NAMALWA (cell line): ENCODE results near the gene PTGDS.
"Not testable (repeated sequence)": the region's sequence is repeated elsewhere in the genome, so short reads cannot be mapped to it uniquely, and the experiment has no call there.

Source experiments
- DNase-seq: peaks from one replicate; pipeline ENCODE4 v3.0.0-alpha.2; 2015; ENCODE audit warnings: low spot score

The PTGDS gene

DNA sequence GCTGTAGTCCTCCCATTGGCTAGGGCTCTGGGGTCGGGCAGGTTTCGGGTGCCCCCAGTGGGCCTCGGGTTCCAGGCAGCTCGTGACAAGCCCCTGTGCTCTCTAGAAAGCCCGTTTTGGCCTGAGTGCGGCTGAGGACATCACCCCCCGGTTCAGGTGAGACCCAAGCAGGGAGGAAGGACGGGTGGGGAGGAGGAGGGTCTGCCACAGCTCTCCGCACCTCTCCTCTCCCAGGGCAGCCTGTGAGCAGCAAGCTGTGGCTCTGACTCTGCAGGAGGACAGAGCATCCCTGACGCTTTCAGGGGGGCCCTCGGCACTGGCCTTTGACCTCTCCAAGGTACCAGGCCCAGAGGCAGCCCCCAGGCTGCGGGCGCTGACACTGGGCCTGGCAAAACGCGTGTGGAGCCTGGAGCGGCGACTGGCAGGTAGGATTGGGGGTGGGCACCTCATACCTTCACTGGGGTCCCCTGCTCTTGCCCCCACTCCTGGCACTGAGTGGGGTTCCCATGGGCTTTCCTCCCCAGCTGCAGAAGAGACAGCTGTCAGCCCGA is 15.6 kb downstream of the PTGDS start:
- no peak for DNase-seq

DNA sequence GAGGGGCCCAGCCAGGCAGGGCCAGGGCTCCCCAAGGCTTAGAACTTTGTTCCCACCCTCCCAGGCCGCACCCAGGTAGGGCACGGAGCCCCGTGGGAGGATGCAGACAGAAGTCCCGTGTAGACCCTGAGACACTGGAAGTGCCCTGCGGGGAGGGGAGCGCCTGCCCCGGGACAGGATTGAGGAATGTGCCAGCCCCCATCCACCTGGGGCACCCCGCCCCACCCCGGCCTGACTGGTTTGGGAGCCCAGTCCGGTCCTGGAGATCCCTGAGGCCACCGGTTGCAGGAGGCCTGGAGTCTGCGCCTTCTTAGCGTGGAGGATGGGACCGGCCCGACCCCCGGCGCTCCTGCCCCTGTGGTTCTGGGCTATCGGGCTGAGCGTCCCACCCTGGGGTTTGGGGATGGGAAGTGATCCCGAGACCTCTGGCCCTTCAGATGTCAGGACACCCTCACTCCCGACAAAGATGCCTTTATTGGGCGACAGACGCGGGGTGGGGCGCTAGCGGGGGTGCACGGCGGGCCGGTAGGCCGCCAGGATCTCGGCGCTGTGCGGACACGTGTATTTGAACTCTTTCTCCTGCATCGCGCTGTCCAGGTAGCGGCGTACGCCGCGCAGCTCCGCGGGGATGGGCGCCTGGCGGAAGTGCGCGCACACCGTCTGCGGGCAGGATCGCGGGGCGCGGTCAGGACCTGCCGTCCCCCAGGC is 17.0 kb downstream of the PTGDS start:
- DNase-seq, result no peak

DNA sequence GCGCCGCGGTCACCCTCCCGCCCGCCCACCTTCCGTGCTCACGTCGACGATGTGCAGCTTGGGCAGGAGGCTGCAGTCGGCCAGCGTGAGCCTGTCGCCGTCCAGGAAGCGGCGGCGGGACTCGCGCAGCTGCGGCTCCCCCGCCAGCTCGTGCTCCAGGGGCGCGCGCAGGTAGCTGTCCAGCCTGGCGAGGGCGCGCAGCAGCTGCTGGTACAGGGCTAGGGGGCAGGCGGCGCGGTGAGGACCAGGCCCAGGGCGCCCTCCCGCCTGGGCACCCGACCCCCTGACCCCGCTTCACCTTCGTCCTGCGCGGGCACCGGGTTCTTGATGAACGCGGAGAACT is 17.6 kb downstream of the PTGDS start:
- no peak for DNase-seq

DNA sequence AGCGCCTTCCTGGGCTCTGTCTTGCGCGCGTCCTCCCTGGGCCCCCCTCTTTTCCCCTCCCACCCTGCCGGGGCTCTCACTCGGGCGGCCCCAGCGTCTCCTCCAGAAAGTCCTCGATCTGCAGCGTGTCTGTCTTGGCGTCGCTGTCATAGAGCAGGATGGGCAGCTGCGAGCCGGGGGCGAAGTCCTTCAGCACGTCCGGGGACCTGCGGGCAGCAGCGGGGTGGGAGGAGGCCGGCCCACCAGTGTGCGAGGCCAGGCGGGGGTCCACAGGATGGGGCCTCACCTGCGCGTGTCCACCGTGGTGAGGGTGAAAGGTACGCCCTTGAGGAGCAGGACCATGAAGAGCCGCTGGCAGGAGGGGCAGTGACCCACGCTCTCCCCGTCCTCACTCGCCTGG is 18.1 kb downstream of the PTGDS start:
- DNase-seq, result no peak

DNA sequence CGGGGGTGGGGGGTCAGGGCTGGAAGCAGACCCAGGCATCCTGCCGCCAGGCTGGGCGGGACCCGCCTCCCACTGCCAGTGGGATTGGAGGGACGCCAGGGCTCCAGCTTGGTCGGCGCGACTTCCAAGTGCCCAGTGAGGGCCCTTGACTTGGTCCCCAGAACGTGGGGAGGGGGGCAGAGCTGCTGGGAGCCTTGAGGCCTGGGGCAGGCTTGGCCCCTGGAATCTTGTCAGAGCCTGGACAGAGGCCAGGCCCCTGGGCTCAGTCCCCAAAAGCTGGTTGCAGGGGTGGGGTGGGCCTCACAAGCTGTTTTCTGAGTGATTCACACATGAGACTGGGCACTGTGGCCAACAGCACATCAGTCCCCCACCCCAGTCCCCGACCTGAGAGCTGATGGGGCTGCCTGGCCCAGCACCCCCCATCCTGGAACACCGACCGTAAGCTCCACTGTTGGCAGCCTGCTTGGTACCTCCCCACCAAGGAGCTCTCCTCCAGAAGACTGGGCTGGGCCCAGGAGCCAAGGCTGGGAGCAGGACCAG is 18.5 kb downstream of the PTGDS start:
- no peak for DNase-seq

DNA sequence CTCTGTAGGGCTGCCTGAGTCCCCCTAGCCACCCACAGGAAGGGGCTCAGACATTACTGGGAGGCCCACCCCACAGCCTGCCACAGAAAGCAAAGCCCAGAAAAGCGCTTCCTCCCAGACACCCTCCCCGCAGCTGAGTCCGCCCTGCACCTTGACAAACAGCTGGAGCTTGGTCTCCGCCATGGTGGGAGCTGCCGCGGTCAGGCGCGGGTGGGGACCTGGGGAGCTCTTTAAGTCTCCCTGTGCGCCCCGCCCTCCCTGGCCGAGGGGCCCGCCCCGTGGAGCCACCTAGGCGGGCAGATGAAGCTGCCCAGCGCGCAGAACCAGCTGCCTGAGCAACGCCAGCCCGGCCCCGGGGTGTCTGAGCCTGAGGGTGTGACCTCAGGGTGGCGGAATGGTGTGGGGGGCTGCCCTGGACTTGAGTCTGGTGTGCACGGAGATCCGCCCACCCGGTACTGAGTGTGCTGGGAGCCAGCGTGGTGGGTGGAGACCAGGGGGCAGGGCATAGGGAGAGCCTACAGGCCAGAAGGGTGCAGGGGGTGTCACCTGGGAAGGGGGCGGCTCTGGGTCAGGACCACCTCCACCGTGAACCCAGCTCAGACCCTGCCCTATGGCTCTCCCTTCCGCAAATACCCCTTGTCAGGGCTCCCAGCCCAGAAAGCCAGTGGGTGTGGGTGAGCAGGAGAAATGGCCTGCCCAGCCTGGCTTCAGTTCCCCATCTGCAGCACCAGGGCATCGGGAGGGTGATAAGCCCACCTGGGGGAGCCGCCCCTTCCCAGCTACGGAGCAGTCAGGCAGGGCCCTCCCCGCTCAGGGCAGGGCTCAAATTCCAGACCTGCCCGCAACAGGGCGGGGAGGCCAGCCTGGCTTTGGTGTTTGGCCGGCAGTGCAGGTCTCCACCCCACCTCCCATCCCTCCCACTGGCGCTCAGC is 19.3 kb downstream of the PTGDS start, which contains the start of gene CLIC3:
Gene CLIC3, minus strand, starts transcription at position 208 of the 932 bp plus-strand sequence. Its CDS starts 25 bp downstream, at position 183.
- peak; percentile 36 for DNase-seq

DNA sequence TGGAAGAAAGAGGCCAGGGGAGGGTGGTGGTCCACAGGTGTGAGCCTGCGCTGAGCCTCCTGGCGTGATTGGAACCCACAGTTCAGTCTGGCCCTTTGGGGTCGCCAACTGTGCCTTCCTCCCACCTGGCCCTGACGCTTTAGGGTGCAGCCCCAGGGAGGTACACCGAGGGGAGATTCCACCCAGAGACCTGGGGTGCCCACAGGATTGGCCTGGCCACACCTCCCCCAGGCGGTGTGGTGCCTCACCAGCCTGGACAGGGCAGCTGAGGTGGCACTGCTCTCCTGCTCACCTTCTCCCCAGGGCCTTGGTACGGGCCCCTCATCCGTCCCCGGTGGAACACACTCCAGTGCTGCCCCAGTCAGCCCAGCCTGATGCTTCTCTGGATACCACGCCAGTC is 20.1 kb downstream of the PTGDS start:
- no peak for DNase-seq

DNA sequence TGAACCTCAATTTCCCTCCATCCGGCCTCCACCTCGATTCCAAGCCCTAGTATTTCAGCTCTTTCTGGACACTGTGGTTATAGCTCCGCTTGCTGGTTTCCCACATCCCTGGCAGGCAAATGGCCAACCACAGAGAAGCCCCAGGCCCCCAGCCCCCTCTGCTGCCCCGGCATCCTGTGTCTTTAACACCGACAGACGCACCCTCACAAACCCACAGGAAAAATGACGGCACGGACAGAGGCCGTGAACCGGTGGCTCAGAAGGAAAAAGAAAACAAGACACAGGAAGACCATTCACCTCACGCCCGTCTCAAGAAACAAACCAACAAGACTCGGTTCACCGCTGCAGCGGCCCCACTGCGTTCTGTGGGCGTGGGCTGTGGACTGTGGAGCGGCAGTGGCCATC is 20.5 kb downstream of the PTGDS start:
- DNase-seq, result no peak

DNA sequence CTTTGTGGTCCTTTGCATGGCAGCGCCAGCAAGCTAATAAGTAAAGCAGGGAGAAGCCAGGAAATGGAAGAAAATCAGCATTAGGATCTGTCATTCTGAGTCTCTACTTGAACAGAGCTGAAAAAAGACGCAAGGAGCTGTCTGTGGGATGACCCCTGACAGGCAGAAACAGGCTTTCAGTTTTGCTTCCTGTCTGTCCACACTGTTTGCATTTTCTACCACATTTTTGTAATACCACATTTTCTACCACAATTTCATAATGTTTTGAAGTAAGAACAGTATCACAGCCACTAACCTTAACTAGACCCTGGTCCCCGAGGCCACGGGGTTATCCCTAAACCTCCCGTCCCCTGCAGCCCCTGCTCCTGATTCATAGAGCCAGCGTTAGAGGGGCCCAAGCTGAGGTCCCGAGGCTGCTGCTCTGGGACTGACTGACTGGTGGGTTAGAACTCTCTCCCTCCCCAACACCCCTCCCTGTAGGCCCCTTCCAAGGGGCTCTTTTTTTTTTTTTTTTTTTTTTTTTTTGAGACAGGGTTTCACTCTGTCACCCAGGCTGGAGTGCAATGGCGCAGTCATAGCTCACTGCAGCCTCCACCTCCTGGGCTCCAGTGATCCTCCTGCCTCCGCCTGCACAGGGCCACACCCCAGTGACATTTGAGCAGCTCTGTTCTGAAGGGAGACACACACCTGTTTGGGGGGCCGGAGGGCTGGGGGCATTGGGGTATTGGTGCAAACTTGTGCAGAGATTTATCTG is 23.1 kb downstream of the PTGDS start:
- peak; percentile 53 for DNase-seq

DNA sequence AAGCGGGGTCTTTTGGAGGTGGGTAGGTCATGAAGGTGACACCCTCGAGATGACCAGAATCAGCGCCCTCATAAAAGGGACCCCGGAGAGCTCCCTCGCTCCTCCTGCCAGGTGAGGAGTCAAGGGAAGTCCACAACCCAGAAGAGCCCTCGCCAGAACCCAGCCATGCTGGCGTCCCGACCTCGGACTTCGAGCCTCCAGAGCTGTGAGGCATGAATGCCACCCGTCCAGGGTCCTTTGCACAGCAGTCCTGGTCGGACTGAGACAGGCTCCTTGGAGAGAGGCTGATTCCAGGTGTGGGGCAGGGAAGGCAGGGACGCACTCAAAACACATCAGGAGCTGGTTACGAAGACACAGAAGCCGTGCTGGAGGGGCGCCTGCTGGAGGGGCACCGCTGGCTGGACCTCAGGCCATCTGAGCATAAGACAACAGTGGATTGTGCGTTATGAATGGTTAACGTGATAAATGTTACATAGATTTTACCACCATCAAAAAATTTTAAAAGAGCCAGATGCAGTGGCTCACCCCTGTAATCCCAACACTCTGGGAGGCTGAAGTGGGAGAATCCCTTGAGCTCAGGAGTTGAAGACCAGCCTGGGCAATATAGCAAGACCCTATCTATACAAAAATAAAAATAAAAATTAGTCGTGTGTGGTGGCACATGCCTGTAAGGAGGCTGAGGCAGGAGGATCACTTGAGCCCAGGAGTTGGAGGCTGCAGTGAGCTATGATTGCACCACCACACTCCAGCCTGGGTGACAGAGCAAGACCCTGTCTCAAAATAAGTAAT is 24.7 kb downstream of the PTGDS start:
- DNase-seq, result no peak

DNA sequence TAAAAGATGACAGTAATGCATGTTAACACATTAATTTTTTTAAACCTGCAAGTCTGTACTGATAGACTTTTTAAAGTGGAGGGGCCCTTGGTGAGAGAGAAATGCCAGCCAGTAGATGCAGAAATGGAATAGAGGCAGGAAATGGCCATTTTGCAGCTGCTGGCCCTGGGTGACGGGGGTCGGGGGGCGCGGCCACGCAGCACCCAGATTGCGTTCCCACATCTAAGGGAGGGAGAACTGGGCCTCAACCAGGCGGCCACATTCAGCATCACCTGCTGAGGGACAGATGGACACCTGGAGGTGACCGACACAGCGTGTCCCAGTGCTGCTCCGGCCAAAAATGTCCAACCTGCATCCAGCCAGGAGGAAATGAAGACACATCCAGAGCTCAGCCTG is 25.3 kb downstream of the PTGDS start:
- DNase-seq, result no peak

DNA sequence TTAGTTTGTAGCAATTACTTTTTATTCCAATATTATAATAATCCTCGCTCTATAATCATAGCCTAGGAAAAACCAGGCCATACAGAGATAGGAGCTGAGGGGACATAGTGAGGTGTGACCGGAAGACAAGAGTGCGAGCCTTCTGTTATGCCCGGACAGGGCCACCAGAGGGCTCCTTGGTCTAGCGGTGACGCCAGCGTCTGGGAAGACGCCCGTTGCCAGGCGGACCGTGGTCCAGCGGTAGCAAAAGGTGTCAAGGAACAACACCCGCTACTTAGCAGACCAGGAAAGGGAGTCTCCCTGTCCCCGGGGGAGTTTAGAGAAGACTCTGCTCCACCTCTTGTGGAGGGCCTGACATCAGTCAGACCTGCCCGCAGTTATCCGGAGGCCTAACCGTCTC is 27.0 kb downstream of the PTGDS start:
- DNase-seq, result not testable (repeated sequence)

DNA sequence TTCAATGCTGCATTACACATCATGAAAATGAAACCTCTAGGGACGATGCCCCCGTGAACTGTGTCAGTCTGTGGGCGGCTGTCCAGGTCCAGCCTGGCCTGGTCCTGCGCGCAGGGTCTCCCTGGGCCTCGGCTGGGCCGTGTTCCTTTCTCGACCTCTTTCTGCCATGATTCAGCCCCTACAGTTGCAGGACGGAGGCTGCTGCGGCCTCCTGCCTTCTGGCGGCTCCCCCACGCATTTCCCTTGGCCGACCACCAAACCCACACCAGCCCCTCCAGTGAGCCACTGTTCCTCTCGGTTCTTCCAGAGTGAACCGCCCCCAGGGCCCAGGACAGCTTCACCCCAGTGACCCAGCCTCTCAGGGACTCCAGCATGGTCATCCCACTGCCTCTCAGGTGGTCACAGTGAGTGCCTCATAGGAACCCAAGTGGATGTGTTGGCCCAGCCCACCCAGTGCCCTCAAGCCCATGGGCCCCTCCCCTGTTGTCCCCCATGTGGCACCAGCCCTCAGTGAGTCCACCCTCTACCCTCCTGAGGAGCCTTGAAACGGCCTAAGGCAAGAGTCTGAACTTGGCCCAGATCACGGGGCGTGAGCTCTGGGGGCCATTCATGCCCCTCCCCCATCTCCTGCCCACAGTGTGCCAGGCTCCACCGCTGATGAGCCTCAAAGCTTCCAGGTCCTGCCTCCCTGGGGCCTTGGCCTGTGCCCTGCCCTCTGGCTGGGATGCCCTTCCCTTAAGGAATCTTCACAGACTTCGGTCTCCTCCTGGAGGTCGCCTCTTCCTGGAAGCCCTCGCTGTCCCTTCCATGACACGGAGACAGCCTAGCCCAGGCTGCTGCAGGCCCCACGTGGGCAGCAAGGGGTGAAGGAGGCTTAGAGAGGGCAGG is 29.1 kb downstream of the PTGDS start:
- no peak for DNase-seq

DNA sequence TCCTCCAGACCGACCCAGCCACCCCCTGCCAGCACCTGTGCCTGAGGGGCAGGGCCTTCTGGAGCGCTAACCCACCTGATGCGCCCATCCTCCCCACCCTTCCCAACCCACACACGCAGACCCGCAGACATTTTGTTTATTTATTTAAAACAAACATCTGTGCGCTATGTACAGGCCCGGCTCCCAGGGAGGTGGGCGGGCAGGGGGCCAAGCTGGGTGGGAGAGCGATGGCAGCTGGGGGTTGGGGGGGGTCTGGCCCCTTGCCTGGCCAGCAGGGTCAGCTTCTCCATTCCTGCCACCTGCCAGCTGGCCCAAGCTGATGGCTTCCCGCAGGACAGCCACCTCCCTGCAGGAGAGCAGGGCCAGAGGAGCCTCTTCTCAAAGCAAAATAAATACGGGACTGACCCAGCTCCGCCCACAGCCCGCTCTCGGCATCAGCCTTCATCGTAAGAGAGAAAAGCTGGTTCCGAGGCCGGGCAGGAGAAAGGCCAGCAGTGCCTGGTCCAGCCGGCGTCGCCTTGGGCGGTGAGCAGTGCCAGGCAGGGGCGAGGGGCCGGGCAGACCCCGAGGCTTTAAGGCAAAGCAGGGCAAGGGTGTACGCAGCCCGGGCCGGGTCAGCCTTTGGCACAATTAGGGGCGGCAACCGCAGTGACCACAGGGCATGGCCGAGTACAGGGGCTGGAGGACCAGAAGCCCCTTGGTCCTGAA is 30.0 kb downstream of the PTGDS start:
- DNase-seq, result no peak

DNA sequence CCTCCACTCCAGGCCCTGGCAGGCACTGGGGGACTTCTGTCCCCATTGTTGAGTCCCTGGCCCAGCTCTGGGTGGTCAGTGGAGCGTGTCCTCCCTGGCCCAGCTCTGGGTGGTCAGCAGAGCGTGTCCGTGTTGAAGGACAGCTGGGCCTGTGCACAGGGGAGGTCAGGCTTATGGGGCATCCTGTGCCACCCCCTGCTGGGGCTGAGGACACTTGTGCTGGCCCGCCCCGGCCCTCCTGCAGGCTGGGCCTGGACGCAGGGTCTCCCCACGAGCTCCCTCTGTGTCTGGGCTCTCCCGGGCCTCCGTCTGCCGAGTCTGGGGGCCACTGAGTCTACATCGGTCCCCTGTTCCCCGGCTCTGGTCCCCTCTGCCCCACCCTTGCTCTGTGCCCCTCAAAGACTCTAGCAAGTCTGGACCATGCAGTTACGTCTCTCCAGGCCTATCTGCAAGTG is 30.5 kb downstream of the PTGDS start:
- no peak for DNase-seq

DNA sequence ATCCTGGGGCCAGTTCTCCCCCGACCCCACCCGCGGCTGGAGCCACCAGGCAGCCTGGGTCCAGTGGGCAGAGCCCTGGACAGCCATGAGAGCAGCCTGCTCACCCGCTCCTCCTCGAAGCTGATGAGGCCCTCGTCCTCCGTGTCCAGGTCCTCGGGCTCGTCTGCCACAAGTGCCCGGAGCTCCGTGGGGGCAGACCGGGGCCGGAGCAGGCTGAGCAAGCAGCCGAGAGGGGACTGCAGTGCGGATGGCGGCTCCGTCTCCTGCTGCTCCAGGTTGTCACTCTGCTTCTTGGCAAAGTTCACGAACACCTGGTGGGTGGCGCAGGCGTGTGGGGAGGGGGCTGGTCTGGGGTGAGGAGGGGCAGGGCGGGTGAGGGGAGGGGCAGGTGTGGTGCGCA is 31.0 kb downstream of the PTGDS start:
- no peak for DNase-seq

DNA sequence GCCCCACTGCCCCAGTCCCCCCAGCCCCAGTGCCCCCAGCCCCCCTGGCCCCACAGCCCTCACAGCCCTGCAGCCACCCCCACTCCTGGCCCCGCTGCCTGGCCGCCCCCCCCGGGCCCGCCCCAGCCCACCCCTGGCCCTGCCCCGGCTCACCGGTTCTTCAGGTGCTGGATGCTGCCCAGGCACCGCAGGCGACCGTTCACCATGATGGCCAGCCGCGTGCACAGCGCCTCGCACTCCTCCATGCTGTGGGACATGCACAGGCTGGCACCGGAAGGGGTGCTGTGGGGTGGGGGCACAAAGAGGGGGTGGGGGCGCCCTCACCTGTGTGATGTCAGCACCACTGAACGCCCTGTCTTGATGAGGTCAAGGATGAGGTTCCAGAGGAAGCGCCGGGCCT is 31.9 kb downstream of the PTGDS start:
- no peak for DNase-seq

DNA sequence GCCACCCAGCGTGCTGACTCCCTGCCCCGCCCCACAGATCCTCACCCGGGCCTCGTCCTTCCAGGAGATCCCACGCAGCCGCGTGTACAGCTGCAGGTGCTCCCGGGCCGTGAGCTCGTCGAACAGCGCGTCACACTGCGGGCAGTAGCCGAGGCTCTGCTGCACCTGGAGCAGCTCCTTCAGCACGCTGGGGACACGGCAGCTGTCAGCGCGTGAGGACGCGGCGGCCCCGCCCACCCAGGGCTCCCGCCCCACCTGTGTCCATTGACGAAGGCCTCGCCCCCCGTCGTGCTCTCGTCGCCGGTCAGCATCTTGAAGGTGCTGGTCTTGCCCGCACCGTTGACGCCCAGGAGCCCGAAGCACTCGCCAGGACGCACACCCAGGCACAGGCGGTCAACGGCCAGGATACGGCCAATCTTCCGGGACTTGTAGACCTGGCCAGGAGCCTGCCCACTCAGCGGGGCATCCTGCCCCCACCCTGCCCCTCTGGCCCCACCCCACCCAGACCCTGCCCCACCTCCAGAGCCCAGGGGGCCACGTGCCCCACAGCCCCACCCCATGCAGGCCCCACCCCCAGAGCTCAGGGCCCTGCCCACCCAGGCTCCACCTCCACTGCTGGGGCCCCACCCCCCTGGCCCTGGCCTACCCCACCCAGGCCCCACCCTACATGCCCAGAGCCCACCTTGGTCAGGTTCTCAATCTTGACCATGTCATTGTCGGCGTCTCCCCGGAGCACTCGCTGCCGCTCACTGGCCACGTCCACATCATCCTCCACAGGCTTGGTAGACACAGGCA is 32.8 kb downstream of the PTGDS start:
- DNase-seq, result no peak

DNA sequence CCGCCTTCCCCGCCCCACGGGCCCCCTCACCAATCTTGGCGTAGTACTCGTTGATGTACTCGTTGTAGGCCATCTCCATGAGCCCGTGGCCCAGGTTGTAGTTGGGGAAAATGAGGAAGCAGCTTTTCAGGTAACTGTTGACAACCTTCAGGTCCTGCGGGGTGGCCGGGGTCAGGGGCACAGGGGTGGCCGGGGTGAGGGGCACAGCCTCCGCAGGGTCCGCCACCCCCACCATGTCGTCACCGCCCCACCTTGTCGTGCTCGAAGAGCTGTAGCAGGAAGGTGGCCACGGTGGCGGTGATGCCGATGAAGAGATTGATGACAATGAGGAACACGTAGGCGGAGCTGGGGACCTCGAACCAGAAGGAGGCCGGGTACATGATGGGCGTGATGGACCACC is 33.9 kb downstream of the PTGDS start:
- no peak for DNase-seq
